K562 (cell line): ENCODE data around the gene LRP1-AS. TPM values are rescaled to one million over a fixed set of nuclear protein-coding genes. Genes with fewer than 3 reads are reported as not detected.

Source experiments
- CEBPB ChIP-seq: fragments of 450-650 bp; IDR thresholded peaks from 2 replicates; pipeline ENCODE4 v1.6.1; 2016; ENCODE audit warnings: missing genetic modification characterization, missing compliant biosample characterization
- CREM ChIP-seq: IDR thresholded peaks from 2 replicates; pipeline ENCODE4 v1.6.1; 2014; ENCODE audit warnings: antibody characterized with exemption, low read depth
- ELK1 ChIP-seq: sonication (generic); formaldehyde crosslinking; IDR thresholded peaks from 2 replicates; pipeline ENCODE4 v1.8.1; 2022; ENCODE audit warnings: missing genetic modification reagents
- GABPB2 ChIP-seq: fragments of 250-450 bp; sonication (Bioruptor Pico); conservative IDR thresholded peaks from 2 replicates; pipeline ENCODE4 v1.5.1; 2021; ENCODE audit warnings: mild to moderate bottlenecking
- HNRNPUL1 ChIP-seq: fragments of 200-400 bp; formaldehyde crosslinking; IDR thresholded peaks from 2 replicates; pipeline ENCODE4 v1.6.1; 2017; ENCODE audit warnings: low read length
- KLF10 ChIP-seq: fragments of 250-450 bp; sonication (Bioruptor Pico); IDR thresholded peaks from 2 replicates; pipeline ENCODE4 v1.6.1; 2021; ENCODE audit warnings: matching md5 sums
- MAZ ChIP-seq, 2 experiments: fragments of 450-650 bp in 1 of 2; sonication (generic) in 1 of 2; formaldehyde crosslinking; IDR thresholded peaks in 1 of 2; conservative IDR thresholded peaks in 1 of 2; 2 replicates each; pipeline versions ENCODE4 v1.4.0 to v1.5.0; 2020; ENCODE audit warnings: mild to moderate bottlenecking in 1 of 2, missing genetic modification reagents in 1 of 2
- MECOM ChIP-seq: fragments of 250-450 bp; sonication (Bioruptor Pico); IDR thresholded peaks from 2 replicates; pipeline ENCODE4 v1.8.0; 2022; ENCODE audit warnings: inconsistent platforms
- NFE2L1 ChIP-seq: fragments of 450-650 bp; IDR thresholded peaks from 2 replicates; pipeline ENCODE4 v1.6.1; 2016; ENCODE audit warnings: missing genetic modification characterization, low read depth, mild to moderate bottlenecking, missing compliant biosample characterization, moderate library complexity, borderline replicate concordance
- RBM15 ChIP-seq: fragments of 200-400 bp; formaldehyde crosslinking; IDR thresholded peaks from 2 replicates; pipeline ENCODE4 v1.6.1; 2018; ENCODE audit warnings: mild to moderate bottlenecking, low read length, moderate library complexity; ENCODE audit not compliant: insufficient read depth
- SMARCE1 ChIP-seq: fragments of 450-650 bp; IDR thresholded peaks from 2 replicates; pipeline ENCODE4 v1.7.1; 2016; ENCODE audit warnings: mild to moderate bottlenecking
- ZBTB11 ChIP-seq, 3 experiments: fragments of 200-800 bp in 1 of 3; fragments of 250-450 bp in 1 of 3; fragments of 450-650 bp in 1 of 3; sonication (Bioruptor Pico) in 1 of 3; sonication (Bioruptor generic) in 1 of 3; formaldehyde crosslinking in 1 of 3; IDR thresholded peaks; 2 replicates each; pipeline versions ENCODE4 v1.6.1 to v1.8.0; 2016 to 2022; ENCODE audit warnings: mild to moderate bottlenecking in 2 of 3, missing genetic modification characterization in 2 of 3, missing compliant biosample characterization in 1 of 3, moderate library complexity in 1 of 3
- ZKSCAN1 ChIP-seq: fragments of 150-350 bp; IDR thresholded peaks from 2 replicates; pipeline ENCODE4 v1.6.1; 2016; ENCODE audit warnings: low read depth, low read length
- polyA plus RNA-seq, 8 experiments: library from polyadenylated mRNA; depleted of rRNA in 4 of 8; stranded (reverse) in 5 of 8; unstranded in 3 of 8; fragments of >200 nt; fragmentation: Nextera tagmentation in 2 of 8; fragmentation: Illumina TruSeq in 1 of 8; extraction: Ambion mirVana in 2 of 8; extraction: Trizol in 1 of 8; gene quantifications; 2 replicates each; pipeline versions ENCODE4 v1.2.1 to v1.2.3, GENCODE V29; 2011 to 2014; ENCODE audit warnings: inconsistent platforms in 1 of 8, missing spikeins in 1 of 8
- total RNA-seq, 7 experiments: library from RNA; depleted of rRNA in 6 of 7; stranded (reverse); fragments of >200 nt in 6 of 7; fragmentation: Illumina TruSeq in 2 of 7; extraction: Trizol in 2 of 7; gene quantifications; 2 replicates each; pipeline versions ENCODE4 v1.2.1 to v1.2.3, GENCODE V29; 2011 to 2021; ENCODE audit warnings: low replicate concordance in 1 of 7
- TF ChIP-seq, protein P1 (sequence below), 2 experiments: fragments of 450-650 bp; IDR thresholded peaks; 2 replicates each; pipeline ENCODE4 v1.6.1; 2018; ENCODE audit warnings: mild to moderate bottlenecking in 2 of 2, low read depth in 1 of 2; ENCODE audit not compliant: partially characterized antibody in 2 of 2
- TF ChIP-seq, protein P2 (sequence below): fragments of 450-650 bp; IDR thresholded peaks from 2 replicates; pipeline ENCODE4 v1.7.0; 2016; ENCODE audit warnings: borderline replicate concordance

Gene LRP1-AS
- total and polyA plus RNA-seq, 9 of the 15 experiments (the other 6 are each of a cell fraction or from before 2014, with no cell fraction given) = not detected

DNA sequence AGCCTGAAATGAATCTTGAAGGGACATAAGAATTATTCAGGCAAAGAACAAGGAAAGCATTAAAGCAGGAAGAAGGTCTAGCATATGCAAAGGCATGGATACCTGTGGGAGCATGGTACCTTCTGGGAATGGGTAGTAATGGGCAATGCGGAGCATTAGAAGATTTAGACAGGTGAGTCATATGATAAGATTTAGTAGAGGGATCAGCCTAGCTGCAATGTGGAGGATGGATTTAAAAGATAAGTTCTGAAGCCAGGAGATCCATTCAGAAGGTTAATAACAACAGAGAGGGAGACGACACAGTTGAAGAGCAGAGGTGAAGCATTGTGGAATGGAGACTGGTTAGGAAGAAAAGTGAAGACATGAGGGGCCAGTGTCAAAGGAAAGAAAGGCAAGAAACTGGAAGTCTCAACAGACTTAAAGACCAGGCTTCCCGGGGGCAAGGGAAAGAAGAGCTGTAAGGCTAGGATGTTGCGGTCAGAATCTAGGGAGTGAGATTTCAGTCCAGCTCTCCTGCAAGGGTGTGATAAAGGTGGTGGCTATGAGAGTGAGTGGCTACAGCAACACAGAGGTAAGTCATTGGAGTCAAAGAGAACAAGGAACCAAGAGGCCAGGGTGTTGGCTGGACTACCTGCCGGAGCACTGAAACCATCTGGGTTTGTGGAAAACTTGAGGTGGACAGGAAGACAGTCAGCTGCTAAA lies 30.7 kb downstream of the LRP1-AS start (continued):
- TF ChIP-seq, protein P1, sequence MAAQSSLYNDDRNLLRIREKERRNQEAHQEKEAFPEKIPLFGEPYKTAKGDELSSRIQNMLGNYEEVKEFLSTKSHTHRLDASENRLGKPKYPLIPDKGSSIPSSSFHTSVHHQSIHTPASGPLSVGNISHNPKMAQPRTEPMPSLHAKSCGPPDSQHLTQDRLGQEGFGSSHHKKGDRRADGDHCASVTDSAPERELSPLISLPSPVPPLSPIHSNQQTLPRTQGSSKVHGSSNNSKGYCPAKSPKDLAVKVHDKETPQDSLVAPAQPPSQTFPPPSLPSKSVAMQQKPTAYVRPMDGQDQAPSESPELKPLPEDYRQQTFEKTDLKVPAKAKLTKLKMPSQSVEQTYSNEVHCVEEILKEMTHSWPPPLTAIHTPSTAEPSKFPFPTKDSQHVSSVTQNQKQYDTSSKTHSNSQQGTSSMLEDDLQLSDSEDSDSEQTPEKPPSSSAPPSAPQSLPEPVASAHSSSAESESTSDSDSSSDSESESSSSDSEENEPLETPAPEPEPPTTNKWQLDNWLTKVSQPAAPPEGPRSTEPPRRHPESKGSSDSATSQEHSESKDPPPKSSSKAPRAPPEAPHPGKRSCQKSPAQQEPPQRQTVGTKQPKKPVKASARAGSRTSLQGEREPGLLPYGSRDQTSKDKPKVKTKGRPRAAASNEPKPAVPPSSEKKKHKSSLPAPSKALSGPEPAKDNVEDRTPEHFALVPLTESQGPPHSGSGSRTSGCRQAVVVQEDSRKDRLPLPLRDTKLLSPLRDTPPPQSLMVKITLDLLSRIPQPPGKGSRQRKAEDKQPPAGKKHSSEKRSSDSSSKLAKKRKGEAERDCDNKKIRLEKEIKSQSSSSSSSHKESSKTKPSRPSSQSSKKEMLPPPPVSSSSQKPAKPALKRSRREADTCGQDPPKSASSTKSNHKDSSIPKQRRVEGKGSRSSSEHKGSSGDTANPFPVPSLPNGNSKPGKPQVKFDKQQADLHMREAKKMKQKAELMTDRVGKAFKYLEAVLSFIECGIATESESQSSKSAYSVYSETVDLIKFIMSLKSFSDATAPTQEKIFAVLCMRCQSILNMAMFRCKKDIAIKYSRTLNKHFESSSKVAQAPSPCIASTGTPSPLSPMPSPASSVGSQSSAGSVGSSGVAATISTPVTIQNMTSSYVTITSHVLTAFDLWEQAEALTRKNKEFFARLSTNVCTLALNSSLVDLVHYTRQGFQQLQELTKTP (IDR thresholded peaks at IDR 0.05; ENCODE audit: low read depth in 1 of 2, partially characterized antibody in 2 of 2) = no peak
- TF ChIP-seq ELK1 (no peak), CREM (no peak), KLF10 (no peak), GABPB2 (no peak), CEBPB (no peak), HNRNPUL1 (no peak), RBM15 (no peak), ZBTB11 (CRISPR knock-in tag; IDR thresholded peaks at IDR 0.05) (no peak), SMARCE1 (peak; percentile 66), MECOM (no peak), NFE2L1 (no peak), ZKSCAN1 (no peak), MAZ (CRISPR knock-in tag; conservative IDR thresholded peaks at IDR 0.05 in 1 of 2, IDR thresholded peaks at IDR 0.05 in 1 of 2) (no peak)
- TF ChIP-seq, protein P2, sequence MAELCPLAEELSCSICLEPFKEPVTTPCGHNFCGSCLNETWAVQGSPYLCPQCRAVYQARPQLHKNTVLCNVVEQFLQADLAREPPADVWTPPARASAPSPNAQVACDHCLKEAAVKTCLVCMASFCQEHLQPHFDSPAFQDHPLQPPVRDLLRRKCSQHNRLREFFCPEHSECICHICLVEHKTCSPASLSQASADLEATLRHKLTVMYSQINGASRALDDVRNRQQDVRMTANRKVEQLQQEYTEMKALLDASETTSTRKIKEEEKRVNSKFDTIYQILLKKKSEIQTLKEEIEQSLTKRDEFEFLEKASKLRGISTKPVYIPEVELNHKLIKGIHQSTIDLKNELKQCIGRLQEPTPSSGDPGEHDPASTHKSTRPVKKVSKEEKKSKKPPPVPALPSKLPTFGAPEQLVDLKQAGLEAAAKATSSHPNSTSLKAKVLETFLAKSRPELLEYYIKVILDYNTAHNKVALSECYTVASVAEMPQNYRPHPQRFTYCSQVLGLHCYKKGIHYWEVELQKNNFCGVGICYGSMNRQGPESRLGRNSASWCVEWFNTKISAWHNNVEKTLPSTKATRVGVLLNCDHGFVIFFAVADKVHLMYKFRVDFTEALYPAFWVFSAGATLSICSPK = no peak
